ENCODE data around the gene LRP5. TPM values are rescaled to one million over a fixed set of nuclear protein-coding genes. Genes with fewer than 3 reads are reported as not detected.

Gene LRP5
- total and polyA plus RNA-seq, 2 experiments from 2014 or later: 26.9 to 51.1 TPM

- Histone ChIP-seq H3K4me3 (no peak overlapping the region), H4K20me1 (replicated peaks; ENCODE audit: insufficient read depth) (peaks cover 9% of the 10 kb centered on the region), H3K4me2 (no peak overlapping the region), H3K27ac (ENCODE audit: low read depth) (no peak overlapping the region), H3K27me3 (ENCODE audit: insufficient read depth) (no peaks in the 10 kb centered on the region), H3K79me2 (replicated peaks; ENCODE audit: insufficient read depth) (peaks cover 14% of the 10 kb centered on the region), H3F3A (replicated peaks; ENCODE audit: low read depth) (no peaks in the 10 kb centered on the region), H3K9me2 (ENCODE audit: insufficient read depth) (no peaks in the 10 kb centered on the region), H3K4me1 (ENCODE audit: insufficient read depth) (peaks cover 12% of the 10 kb centered on the region), H3K36me3 (ENCODE audit: insufficient read depth) (no peaks in the 10 kb centered on the region), H2AFZ (no peak overlapping the region)
- no peaks in the 10 kb centered on the region for H3K9me3 Mint-ChIP-seq
- H3K27ac Mint-ChIP-seq: no peak overlapping the region
- ATAC-seq (no peak), DNase-seq (ENCODE audit: low spot score) (no peak)
- no peak overlapping the region; the same call in 2 of the 3 replicates for H3K4me3 Mint-ChIP-seq
- H3K4me1 Mint-ChIP-seq: peaks cover 13% of the 10 kb centered on the region
- TF ChIP-seq EZH2phosphoT487 (IDR thresholded peaks at IDR 0.05; ENCODE audit: unreplicated experiment): no peak
- TF ChIP-seq, protein P1, sequence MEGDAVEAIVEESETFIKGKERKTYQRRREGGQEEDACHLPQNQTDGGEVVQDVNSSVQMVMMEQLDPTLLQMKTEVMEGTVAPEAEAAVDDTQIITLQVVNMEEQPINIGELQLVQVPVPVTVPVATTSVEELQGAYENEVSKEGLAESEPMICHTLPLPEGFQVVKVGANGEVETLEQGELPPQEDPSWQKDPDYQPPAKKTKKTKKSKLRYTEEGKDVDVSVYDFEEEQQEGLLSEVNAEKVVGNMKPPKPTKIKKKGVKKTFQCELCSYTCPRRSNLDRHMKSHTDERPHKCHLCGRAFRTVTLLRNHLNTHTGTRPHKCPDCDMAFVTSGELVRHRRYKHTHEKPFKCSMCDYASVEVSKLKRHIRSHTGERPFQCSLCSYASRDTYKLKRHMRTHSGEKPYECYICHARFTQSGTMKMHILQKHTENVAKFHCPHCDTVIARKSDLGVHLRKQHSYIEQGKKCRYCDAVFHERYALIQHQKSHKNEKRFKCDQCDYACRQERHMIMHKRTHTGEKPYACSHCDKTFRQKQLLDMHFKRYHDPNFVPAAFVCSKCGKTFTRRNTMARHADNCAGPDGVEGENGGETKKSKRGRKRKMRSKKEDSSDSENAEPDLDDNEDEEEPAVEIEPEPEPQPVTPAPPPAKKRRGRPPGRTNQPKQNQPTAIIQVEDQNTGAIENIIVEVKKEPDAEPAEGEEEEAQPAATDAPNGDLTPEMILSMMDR (conservative IDR thresholded peaks at IDR 0.05; ENCODE audit: low read depth in 2 of 2): no peak
- no peaks in the 10 kb centered on the region; the same call in 2 of the 3 replicates for H3K36me3 Mint-ChIP-seq (ENCODE audit: low read depth)
- peaks cover 23% of the 10 kb centered on the region for H3K27me3 Mint-ChIP-seq (ENCODE audit: insufficient read depth, low read depth, poor library complexity)
Observed at GRCh38 chr11:68457216-68457897, 145.0 kb downstream of the LRP5 start.

- Histone ChIP-seq H2AFZ (no peak overlapping the region), H3K9me2 (ENCODE audit: insufficient read depth) (no peaks in the 10 kb centered on the region), H3K4me3 (no peak overlapping the region), H4K20me1 (replicated peaks; ENCODE audit: insufficient read depth) (peaks cover 15% of the 10 kb centered on the region), H3K36me3 (ENCODE audit: insufficient read depth) (no peaks in the 10 kb centered on the region), H3K27ac (ENCODE audit: low read depth) (no peak overlapping the region), H3K4me2 (no peak overlapping the region), H3K27me3 (ENCODE audit: insufficient read depth) (no peaks in the 10 kb centered on the region), H3K4me1 (ENCODE audit: insufficient read depth) (peaks cover 17% of the 10 kb centered on the region), H3K79me2 (replicated peaks; ENCODE audit: insufficient read depth) (peaks cover 19% of the 10 kb centered on the region), H3F3A (replicated peaks; ENCODE audit: low read depth) (no peaks in the 10 kb centered on the region)
- Mint-ChIP-seq H3K27me3 (ENCODE audit: insufficient read depth, low read depth, poor library complexity) (peaks cover 23% of the 10 kb centered on the region), H3K9me3 (no peaks in the 10 kb centered on the region), H3K4me3 (no peak overlapping the region), H3K27ac (no peak overlapping the region), H3K36me3 (ENCODE audit: low read depth) (peaks cover 4% of the 10 kb centered on the region; the same call in 2 of the 3 replicates), H3K4me1 (peaks cover 18% of the 10 kb centered on the region)
- ATAC-seq: no peak
- DNase-seq (ENCODE audit: low spot score): no peak
- TF ChIP-seq, protein P2, sequence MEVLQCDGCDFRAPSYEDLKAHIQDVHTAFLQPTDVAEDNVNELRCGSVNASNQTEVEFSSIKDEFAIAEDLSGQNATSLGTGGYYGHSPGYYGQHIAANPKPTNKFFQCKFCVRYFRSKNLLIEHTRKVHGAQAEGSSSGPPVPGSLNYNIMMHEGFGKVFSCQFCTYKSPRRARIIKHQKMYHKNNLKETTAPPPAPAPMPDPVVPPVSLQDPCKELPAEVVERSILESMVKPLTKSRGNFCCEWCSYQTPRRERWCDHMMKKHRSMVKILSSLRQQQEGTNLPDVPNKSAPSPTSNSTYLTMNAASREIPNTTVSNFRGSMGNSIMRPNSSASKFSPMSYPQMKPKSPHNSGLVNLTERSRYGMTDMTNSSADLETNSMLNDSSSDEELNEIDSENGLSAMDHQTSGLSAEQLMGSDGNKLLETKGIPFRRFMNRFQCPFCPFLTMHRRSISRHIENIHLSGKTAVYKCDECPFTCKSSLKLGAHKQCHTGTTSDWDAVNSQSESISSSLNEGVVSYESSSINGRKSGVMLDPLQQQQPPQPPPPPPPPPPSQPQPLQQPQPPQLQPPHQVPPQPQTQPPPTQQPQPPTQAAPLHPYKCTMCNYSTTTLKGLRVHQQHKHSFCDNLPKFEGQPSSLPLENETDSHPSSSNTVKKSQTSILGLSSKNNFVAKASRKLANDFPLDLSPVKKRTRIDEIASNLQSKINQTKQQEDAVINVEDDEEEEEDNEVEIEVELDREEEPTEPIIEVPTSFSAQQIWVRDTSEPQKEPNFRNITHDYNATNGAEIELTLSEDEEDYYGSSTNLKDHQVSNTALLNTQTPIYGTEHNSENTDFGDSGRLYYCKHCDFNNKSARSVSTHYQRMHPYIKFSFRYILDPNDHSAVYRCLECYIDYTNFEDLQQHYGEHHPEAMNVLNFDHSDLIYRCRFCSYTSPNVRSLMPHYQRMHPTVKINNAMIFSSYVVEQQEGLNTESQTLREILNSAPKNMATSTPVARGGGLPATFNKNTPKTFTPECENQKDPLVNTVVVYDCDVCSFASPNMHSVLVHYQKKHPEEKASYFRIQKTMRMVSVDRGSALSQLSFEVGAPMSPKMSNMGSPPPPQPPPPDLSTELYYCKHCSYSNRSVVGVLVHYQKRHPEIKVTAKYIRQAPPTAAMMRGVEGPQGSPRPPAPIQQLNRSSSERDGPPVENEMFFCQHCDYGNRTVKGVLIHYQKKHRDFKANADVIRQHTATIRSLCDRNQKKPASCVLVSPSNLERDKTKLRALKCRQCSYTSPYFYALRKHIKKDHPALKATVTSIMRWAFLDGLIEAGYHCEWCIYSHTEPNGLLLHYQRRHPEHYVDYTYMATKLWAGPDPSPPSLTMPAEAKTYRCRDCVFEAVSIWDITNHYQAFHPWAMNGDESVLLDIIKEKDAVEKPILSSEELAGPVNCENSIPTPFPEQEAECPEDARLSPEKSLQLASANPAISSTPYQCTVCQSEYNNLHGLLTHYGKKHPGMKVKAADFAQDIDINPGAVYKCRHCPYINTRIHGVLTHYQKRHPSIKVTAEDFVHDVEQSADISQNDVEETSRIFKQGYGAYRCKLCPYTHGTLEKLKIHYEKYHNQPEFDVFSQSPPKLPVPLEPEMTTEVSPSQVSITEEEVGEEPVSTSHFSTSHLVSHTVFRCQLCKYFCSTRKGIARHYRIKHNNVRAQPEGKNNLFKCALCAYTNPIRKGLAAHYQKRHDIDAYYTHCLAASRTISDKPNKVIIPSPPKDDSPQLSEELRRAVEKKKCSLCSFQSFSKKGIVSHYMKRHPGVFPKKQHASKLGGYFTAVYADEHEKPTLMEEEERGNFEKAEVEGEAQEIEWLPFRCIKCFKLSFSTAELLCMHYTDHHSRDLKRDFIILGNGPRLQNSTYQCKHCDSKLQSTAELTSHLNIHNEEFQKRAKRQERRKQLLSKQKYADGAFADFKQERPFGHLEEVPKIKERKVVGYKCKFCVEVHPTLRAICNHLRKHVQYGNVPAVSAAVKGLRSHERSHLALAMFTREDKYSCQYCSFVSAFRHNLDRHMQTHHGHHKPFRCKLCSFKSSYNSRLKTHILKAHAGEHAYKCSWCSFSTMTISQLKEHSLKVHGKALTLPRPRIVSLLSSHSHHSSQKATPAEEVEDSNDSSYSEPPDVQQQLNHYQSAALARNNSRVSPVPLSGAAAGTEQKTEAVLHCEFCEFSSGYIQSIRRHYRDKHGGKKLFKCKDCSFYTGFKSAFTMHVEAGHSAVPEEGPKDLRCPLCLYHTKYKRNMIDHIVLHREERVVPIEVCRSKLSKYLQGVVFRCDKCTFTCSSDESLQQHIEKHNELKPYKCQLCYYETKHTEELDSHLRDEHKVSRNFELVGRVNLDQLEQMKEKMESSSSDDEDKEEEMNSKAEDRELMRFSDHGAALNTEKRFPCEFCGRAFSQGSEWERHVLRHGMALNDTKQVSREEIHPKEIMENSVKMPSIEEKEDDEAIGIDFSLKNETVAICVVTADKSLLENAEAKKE (CRISPR knock-in tag; IDR thresholded peaks at IDR 0.05): no peak
- TF ChIP-seq POLR2AphosphoS5 (IDR thresholded peaks at IDR 0.05; ENCODE audit: low read depth): no peak
- TF ChIP-seq REST (IDR thresholded peaks at IDR 0.05; ENCODE audit: unreplicated experiment): no peak
- TF ChIP-seq ETS1 (IDR thresholded peaks at IDR 0.05): no peak
- TF ChIP-seq JUNB (IDR thresholded peaks at IDR 0.05; ENCODE audit: unreplicated experiment): no peak
- no peak for TF ChIP-seq EZH2phosphoT487 (IDR thresholded peaks at IDR 0.05; ENCODE audit: unreplicated experiment)
- no peak for TF ChIP-seq EZH2 (IDR thresholded peaks at IDR 0.05; ENCODE audit: low read depth, unreplicated experiment)
Observed at GRCh38 chr11:68457898-68458249, 145.5 kb downstream of the LRP5 start.
